ENCODE measurements around the gene PLSCR3.

The PLSCR3 gene

DNA sequence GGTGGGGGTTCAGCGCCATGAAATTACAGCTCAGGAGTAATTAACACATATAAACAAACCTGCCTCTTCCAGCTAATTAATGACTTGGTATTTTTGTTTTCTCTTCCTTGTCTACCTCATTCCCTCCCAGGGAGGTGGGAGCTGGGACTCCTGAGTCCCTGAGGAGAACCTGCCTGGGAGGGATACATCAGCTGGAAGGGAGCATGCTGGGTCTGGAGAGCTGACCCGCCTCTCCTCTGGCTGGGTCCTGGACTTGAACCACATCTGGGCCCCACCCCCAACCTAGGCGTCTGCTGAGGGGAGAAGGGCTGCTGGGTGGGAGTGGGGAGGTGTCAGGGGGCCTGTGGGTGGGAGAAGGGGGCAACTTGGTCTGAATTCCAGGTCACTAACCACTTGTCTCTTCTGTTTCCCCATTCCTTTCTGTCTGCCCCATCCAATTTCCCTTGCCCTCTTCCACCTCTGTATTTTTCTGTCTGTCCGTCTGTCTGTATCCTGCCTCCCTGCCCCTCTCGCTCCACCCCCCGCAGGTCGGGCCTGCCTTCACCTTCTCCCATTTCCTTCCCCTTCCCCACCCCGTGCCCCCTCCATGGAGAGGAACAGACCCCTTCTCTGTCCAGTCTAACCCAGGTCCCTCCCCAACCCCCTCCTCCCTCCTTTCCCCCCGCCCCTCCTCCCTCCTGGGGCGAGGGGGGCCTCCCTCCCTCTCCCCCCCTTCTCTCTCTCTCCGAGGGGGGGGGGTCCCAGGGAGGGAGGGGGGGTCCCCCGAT lies 13.3 kb upstream of the PLSCR3 start, which contains the start of gene NLGN2:
NLGN2 (plus strand) TSS at position 361 of the 767 bp plus-strand sequence. CDS start 411 bp downstream, outside the sequence.
- Histone ChIP-seq H3K27ac (ENCODE audit: insufficient read depth in 1 of 2, low read depth in 1 of 2, low read length in 2 of 2, poor library complexity in 1 of 2, severe bottlenecking in 2 of 2) (no peak within 1 kb of the TSS), H3K27me3 (replicated peaks in 2 of 5; ENCODE audit: control insufficient read depth in 4 of 5, insufficient read depth in 5 of 5, low read length in 4 of 5) (peaks cover 0 to 5% (median 4%) of the 10 kb centered on the region in 5 experiments), H3K36me3 (ENCODE audit: control insufficient read depth in 4 of 4, insufficient read depth in 4 of 4, low read length in 3 of 4) (peaks cover 0 to 2% (median 0%) of the 10 kb centered on the region in 4 experiments), H3K9me3 (ENCODE audit: control extremely low read depth in 1 of 5, control insufficient read depth in 4 of 5, insufficient read depth in 2 of 5, low read depth in 1 of 5, low read length in 4 of 5) (no peaks in the 10 kb centered on the region), H3K4me3 (ENCODE audit: control insufficient read depth in 1 of 7, extremely low read depth in 1 of 7, insufficient read depth in 4 of 7, low read depth in 2 of 7, low read length in 6 of 7) (peak within 1 kb of the TSS in 2 of 7 experiments; percentile 38 to 51), H3K4me1 (ENCODE audit: control extremely low read depth in 1 of 4, control insufficient read depth in 4 of 4, insufficient read depth in 4 of 4, low read length in 3 of 4) (peaks cover 0 to 36% (median 24%) of the 10 kb centered on the region in 4 experiments)
- WGBS (ENCODE audit: insufficient coverage): 47% methylated on average over 4 of the region's 12 CpGs
- POLR2A ChIA-PET: no interaction called here
- DNase-seq: no peak
- CTCF ChIA-PET: interaction anchor here (1.0 to 1.4 kb wide), 5 partner anchors 9 to 181 kb away, joined by 3 to 4 read pairs (median 3); no protein-coding TSS in a partner anchor

DNA sequence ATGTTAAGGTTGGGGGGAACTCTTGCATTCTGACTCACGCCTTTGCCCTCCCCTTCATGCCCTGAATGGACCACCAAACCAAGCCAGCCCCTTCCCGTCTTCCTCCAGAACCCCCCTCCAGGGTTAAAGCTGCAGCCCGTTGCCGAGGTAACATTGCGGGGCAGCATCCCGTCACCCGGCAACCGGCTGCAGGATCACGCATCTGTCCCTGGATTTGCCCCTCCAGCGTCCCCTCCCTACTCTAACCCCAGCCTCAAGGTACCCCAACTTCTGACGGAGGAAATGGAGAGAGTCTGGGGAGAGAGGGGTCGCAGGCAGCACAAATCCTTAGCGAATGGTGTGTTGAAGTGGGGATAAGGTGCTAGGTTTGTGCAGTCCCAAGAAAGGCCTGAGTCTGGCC lies 12.8 kb upstream of the PLSCR3 start:
- H3K9me3 ChIP-seq (ENCODE audit: control extremely low read depth in 1 of 5, control insufficient read depth in 4 of 5, insufficient read depth in 2 of 5, low read depth in 1 of 5, low read length in 4 of 5): no peaks in the 10 kb centered on the region
- ChIA-PET CTCF (interaction anchor here (1.0 to 1.4 kb wide), 5 partner anchors 8 to 182 kb away, joined by 3 to 4 read pairs (median 3); no protein-coding TSS in a partner anchor), POLR2A (no interaction called here)
- WGBS (ENCODE audit: insufficient coverage): 93% methylated on average over 4 of the region's 13 CpGs
- H3K4me3 ChIP-seq (ENCODE audit: control insufficient read depth in 1 of 7, extremely low read depth in 1 of 7, insufficient read depth in 4 of 7, low read depth in 2 of 7, low read length in 6 of 7): no peak overlapping the region
- H3K4me1 ChIP-seq (ENCODE audit: control extremely low read depth in 1 of 4, control insufficient read depth in 4 of 4, insufficient read depth in 4 of 4, low read length in 3 of 4): peaks cover 0 to 36% (median 25%) of the 10 kb centered on the region in 4 experiments
- H3K27ac ChIP-seq (ENCODE audit: insufficient read depth in 1 of 2, low read depth in 1 of 2, low read length in 2 of 2, poor library complexity in 1 of 2, severe bottlenecking in 2 of 2): no peak overlapping the region
- DNase-seq: no peak
- peaks cover 0 to 5% (median 4%) of the 10 kb centered on the region in 5 experiments for H3K27me3 ChIP-seq (replicated peaks in 2 of 5; ENCODE audit: control insufficient read depth in 4 of 5, insufficient read depth in 5 of 5, low read length in 4 of 5)
- H3K36me3 ChIP-seq (ENCODE audit: control insufficient read depth in 4 of 4, insufficient read depth in 4 of 4, low read length in 3 of 4): peaks cover 0 to 2% (median 0%) of the 10 kb centered on the region in 4 experiments

DNA sequence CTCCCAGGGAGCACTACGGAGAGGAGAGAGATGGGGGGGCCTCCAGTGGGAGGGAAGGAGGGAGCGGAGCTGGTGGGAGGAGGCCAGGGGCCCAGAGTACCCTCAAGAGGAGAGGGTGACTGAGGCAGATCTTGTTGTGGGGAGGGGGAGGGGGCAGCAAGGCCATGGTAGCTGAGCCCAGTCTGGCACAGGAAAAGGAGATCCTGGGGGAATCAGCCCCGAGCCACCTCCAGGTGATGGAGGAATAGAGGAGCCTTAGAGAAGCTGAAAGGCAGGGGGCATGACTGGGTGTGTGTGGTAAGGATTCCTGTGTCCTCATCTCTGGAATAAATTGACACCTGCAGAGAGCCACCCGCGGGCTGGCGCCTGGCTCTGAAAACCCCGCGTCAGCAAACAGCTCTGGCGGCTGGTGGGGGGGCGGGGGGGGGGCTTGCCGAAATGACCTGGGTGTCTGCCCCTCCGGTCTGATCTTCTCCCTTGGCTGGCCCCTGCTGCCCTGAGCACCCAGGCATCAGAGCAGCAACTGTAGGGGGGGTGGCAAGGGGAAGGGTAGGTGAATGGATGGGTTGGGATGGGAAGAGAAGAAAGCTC lies 12.0 kb upstream of the PLSCR3 start:
- POLR2A ChIA-PET: no interaction called here
- H3K27me3 ChIP-seq (replicated peaks in 2 of 5; ENCODE audit: control insufficient read depth in 4 of 5, insufficient read depth in 5 of 5, low read length in 4 of 5): peaks cover 0 to 5% (median 4%) of the 10 kb centered on the region in 5 experiments
- peaks cover 0 to 2% (median 0%) of the 10 kb centered on the region in 4 experiments for H3K36me3 ChIP-seq (ENCODE audit: control insufficient read depth in 4 of 4, insufficient read depth in 4 of 4, low read length in 3 of 4)
- no peak for DNase-seq
- H3K27ac ChIP-seq (ENCODE audit: insufficient read depth in 1 of 2, low read depth in 1 of 2, low read length in 2 of 2, poor library complexity in 1 of 2, severe bottlenecking in 2 of 2): no peak overlapping the region
- H3K4me3 ChIP-seq (ENCODE audit: control insufficient read depth in 1 of 7, extremely low read depth in 1 of 7, insufficient read depth in 4 of 7, low read depth in 2 of 7, low read length in 6 of 7): no peak overlapping the region
- CTCF ChIA-PET: interaction anchor here (1.0 to 1.5 kb wide), 5 partner anchors 8 to 283 kb away, joined by 3 read pairs; partner anchors contain the start of gene TMEM102
- 85% methylated on average over 3 of the region's 12 CpGs for WGBS (ENCODE audit: insufficient coverage)
- H3K4me1 ChIP-seq (ENCODE audit: control extremely low read depth in 1 of 4, control insufficient read depth in 4 of 4, insufficient read depth in 4 of 4, low read length in 3 of 4): peaks cover 0 to 36% (median 25%) of the 10 kb centered on the region in 4 experiments
- H3K9me3 ChIP-seq (ENCODE audit: control extremely low read depth in 1 of 5, control insufficient read depth in 4 of 5, insufficient read depth in 2 of 5, low read depth in 1 of 5, low read length in 4 of 5): no peaks in the 10 kb centered on the region

DNA sequence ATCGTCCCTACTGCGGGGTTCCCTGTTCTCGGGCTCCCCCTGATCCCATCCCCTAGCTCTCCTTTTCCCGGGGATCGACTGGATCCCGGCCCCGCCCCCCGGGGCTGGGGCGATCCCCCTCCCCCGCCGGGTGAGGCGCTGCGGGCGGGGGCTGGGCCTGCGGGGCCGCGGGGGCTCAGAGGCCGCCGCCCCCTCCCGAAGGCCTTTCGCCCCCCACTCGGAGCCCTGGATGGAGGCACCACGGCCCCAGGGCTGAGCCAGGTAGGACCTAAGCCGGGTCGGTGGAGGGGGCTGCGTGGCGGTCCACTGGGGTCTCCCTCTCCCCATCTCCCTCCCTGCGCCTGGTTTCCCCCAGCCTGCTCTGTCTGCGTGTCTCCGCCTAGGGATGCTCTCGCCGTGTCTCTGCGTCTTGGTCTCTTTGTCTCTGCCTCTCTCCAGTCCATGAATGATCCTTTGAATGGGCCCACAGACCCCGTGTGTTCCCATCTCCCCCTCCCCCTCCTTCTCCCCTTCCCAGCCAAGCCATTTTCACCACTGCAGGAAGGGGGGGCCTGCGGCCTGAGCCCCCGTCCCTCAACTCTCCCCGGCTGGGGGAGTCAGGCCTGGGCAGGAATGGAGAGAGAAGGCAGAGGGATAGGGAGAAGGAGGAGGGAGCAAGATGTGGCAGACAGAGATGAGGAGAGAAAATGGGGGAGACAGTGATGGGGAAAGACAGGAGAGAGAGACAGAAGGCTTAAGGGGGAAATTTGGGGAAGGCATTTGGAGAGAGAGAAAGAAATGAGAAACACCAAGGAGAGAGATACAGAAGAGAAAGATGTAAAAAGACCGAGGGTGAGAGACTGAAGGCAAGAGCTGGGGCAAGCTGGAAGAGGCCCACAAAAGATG lies 11.3 kb upstream of the PLSCR3 start:
- ChIA-PET POLR2A (no interaction called here), CTCF (interaction anchor here (1.0 to 1.5 kb wide), 2 partner anchors 29 to 283 kb away, joined by 3 read pairs; partner anchors contain the start of gene TMEM102)
- H3K4me1 ChIP-seq (ENCODE audit: control extremely low read depth in 1 of 4, control insufficient read depth in 4 of 4, insufficient read depth in 4 of 4, low read length in 3 of 4): peaks cover 0 to 36% (median 25%) of the 10 kb centered on the region in 4 experiments
- H3K36me3 ChIP-seq (ENCODE audit: control insufficient read depth in 4 of 4, insufficient read depth in 4 of 4, low read length in 3 of 4): peaks cover 0 to 4% (median under 1%) of the 10 kb centered on the region in 4 experiments
- peaks cover 0 to 5% (median 4%) of the 10 kb centered on the region in 5 experiments for H3K27me3 ChIP-seq (replicated peaks in 2 of 5; ENCODE audit: control insufficient read depth in 4 of 5, insufficient read depth in 5 of 5, low read length in 4 of 5)
- DNase-seq: no peak
- H3K27ac ChIP-seq (ENCODE audit: insufficient read depth in 1 of 2, low read depth in 1 of 2, low read length in 2 of 2, poor library complexity in 1 of 2, severe bottlenecking in 2 of 2): no peak overlapping the region
- H3K4me3 ChIP-seq (ENCODE audit: control insufficient read depth in 1 of 7, extremely low read depth in 1 of 7, insufficient read depth in 4 of 7, low read depth in 2 of 7, low read length in 6 of 7): peak overlapping the region; percentile 20 to 93 (median 82)
- 22% methylated on average over 25 of the region's 38 CpGs for WGBS (ENCODE audit: insufficient coverage)
- H3K9me3 ChIP-seq (ENCODE audit: control extremely low read depth in 1 of 5, control insufficient read depth in 4 of 5, insufficient read depth in 2 of 5, low read depth in 1 of 5, low read length in 4 of 5): no peaks in the 10 kb centered on the region

DNA sequence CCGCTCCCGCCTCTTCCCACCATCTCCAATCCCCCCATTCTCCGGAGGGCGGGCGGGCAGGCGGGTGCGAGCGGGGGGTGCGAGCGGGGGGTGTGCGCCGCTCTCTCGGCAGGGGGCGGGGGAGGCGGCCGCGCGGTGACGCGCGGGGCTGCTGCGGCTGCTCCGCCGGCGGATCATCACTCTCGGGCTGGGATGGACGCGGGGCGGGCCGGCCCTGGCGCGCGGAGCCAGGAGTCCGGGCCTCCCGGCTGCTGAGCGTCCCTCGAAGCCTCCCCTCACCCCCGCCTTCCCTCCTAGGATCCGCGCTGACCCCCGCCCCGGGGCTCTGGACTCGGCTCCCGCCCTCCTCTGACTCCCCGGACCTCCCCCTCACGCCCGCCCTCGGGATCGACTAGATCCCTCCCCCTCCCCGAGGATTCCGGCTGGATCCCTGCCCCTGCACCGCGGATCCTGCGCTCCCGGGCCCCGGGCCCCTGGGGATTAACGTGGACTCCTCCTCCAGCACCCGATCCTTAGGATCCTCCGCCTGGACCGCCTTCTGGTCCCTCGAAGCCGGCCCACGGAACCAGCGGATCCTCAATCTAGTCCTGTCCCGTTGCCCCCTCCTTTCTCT lies 10.5 kb upstream of the PLSCR3 start:
- Histone ChIP-seq H3K27ac (ENCODE audit: insufficient read depth in 1 of 2, low read depth in 1 of 2, low read length in 2 of 2, poor library complexity in 1 of 2, severe bottlenecking in 2 of 2) (no peak overlapping the region), H3K27me3 (replicated peaks in 2 of 5; ENCODE audit: control insufficient read depth in 4 of 5, insufficient read depth in 5 of 5, low read length in 4 of 5) (peaks cover 0 to 5% (median 4%) of the 10 kb centered on the region in 5 experiments), H3K36me3 (ENCODE audit: control insufficient read depth in 4 of 4, insufficient read depth in 4 of 4, low read length in 3 of 4) (peaks cover 0 to 4% (median under 1%) of the 10 kb centered on the region in 4 experiments), H3K4me1 (ENCODE audit: control extremely low read depth in 1 of 4, control insufficient read depth in 4 of 4, insufficient read depth in 4 of 4, low read length in 3 of 4) (peaks cover 0 to 36% (median 25%) of the 10 kb centered on the region in 4 experiments), H3K9me3 (ENCODE audit: control extremely low read depth in 1 of 5, control insufficient read depth in 4 of 5, insufficient read depth in 2 of 5, low read depth in 1 of 5, low read length in 4 of 5) (no peaks in the 10 kb centered on the region), H3K4me3 (ENCODE audit: control insufficient read depth in 1 of 7, extremely low read depth in 1 of 7, insufficient read depth in 4 of 7, low read depth in 2 of 7, low read length in 6 of 7) (peak overlapping the region; percentile 39 to 93 (median 82))
- 0% methylated on average over 61 of the region's 65 CpGs for WGBS (ENCODE audit: insufficient coverage)
- POLR2A ChIA-PET: interaction anchor here (1.5 kb wide), 1 partner anchor 80 kb away, joined by 7 read pairs; the partner anchor contains the start of gene POLR2A
- no peak for DNase-seq
- CTCF ChIA-PET: interaction anchor here (1.4 to 2.2 kb wide), 4 partner anchors 11 to 32 kb away, joined by 3 to 7 read pairs (median 4); partner anchors contain the start of genes PLSCR3 and TMEM102
